Forelimb muscle (tissue), 1 donor: Measurements from ENCODE around the gene RBBP8. TPM values are rescaled to one million over a fixed set of nuclear protein-coding genes. Genes with fewer than 3 reads are reported as not detected.

Experiments
- DNase-seq: peaks from one replicate; pipeline ENCODE4 v3.0.0-alpha.2; 2013; ENCODE audit warnings: low read depth
- polyA plus RNA-seq: library from polyadenylated mRNA; unstranded; fragments of 120-200 nt; gene quantifications from one replicate; pipeline ENCODE4 v1.2.1, GENCODE V29; 2013; ENCODE audit not compliant: insufficient read length

The RBBP8 gene
- polyA plus RNA-seq, 1 donor, result 7.7 TPM

- no peak for DNase-seq
Measured at GRCh38 chr18:23059541-23060465, 126.7 kb downstream of the RBBP8 start.

GRCh38 chr18:23062011-23062410 is 128.9 kb downstream of the RBBP8 start:
- DNase-seq, result no peak

- no peak for DNase-seq
Measured at GRCh38 chr18:23063502-23063901, 130.4 kb downstream of the RBBP8 start.

GRCh38 chr18:23065234-23065806 is 132.2 kb downstream of the RBBP8 start:
- no peak for DNase-seq

GRCh38 chr18:23066060-23066459 is 132.9 kb downstream of the RBBP8 start:
- no peak for DNase-seq

- no peak for DNase-seq
Measured at GRCh38 chr18:23066504-23067039, 133.4 kb downstream of the RBBP8 start.

GRCh38 chr18:23067236-23067635 is 134.1 kb downstream of the RBBP8 start:
- no peak for DNase-seq

- DNase-seq, result no peak
Measured at GRCh38 chr18:23068011-23068410, 134.9 kb downstream of the RBBP8 start.

GRCh38 chr18:23068570-23069310 is 135.6 kb downstream of the RBBP8 start:
- DNase-seq, result no peak

GRCh38 chr18:23069481-23069880 is 136.4 kb downstream of the RBBP8 start:
- DNase-seq, result no peak

GRCh38 chr18:23069898-23070297 is 136.8 kb downstream of the RBBP8 start:
- no peak for DNase-seq

GRCh38 chr18:23071285-23071684 is 138.2 kb downstream of the RBBP8 start:
- no peak for DNase-seq

GRCh38 chr18:23072079-23072478 is 139.0 kb downstream of the RBBP8 start:
- DNase-seq, result no peak

GRCh38 chr18:23073996-23074606 is 141.0 kb downstream of the RBBP8 start:
- DNase-seq, result no peak

Other genes starting within 250 kb of the RBBP8 start
- gene CABLES1, start 202.2 kb downstream of the RBBP8 start, polyA plus RNA-seq, result 5.3 TPM